ENCODE measurements around the gene DNAH6. TPM values are rescaled to one million over a fixed set of nuclear protein-coding genes. Genes with fewer than 3 reads are reported as not detected.

The DNAH6 gene
- total RNA-seq, 1 experiment from 2014 or later: not detected

DNA sequence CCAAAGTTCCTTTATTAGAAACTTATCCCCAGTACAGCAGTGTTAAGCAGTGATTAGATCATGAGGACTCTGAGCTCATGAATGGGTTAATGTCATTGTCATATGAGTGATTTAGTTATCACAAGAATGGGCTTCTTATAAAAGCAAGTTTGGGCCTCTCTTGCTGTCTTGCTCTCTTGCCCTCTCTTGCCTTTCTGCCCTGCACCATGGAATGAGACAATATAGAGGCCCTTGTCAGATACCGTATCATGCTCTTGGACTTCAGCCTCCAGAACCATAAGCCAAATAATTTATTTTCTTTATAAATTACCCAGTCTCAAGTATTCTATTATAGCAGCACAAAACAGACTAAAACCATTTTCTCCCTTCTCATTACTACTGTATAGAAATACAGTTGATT lies 238.8 kb downstream of the DNAH6 start:
- Histone ChIP-seq H4K20me1 (ENCODE audit: low read length) (no peaks in the 10 kb centered on the region), H3K27me3 (ENCODE audit: low read length) (peaks cover 23% of the 10 kb centered on the region; the same call in 1 of the 2 replicates), H3K27ac (ENCODE audit: low read length) (no peak overlapping the region), H3K36me3 (ENCODE audit: low read depth, low read length) (no peaks in the 10 kb centered on the region), H3K4me3 (ENCODE audit: low read length) (no peak overlapping the region), H3K9me2 (replicated peaks; ENCODE audit: low read length) (no peaks in the 10 kb centered on the region), H3F3A (ENCODE audit: low read length, unreplicated experiment) (no peaks in the 10 kb centered on the region), H3K9ac (ENCODE audit: low read length) (no peak overlapping the region), H2AFZ (ENCODE audit: low read length) (no peak overlapping the region), H3K9me3 (ENCODE audit: low read length) (no peaks in the 10 kb centered on the region), H3K4me2 (ENCODE audit: low read length) (no peak overlapping the region), H3K79me2 (ENCODE audit: low read length) (no peaks in the 10 kb centered on the region), H3K4me1 (ENCODE audit: insufficient read depth, low read length) (no peaks in the 10 kb centered on the region)
- POLR2A ChIA-PET (ENCODE audit: unreplicated experiment): no interaction called here
- ATAC-seq: no peak
- intact Hi-C loops (cut with micrococcal nuclease): no loop called here
- no peak for DNase-seq
- BruUV-seq (replicated peaks): no TSS peak
- CTCF ChIA-PET: no interaction called here
- TF ChIP-seq EZH2phosphoT487 (IDR thresholded peaks at IDR 0.05; ENCODE audit: borderline replicate concordance, low read length): no peak
- TF ChIP-seq, protein P1, sequence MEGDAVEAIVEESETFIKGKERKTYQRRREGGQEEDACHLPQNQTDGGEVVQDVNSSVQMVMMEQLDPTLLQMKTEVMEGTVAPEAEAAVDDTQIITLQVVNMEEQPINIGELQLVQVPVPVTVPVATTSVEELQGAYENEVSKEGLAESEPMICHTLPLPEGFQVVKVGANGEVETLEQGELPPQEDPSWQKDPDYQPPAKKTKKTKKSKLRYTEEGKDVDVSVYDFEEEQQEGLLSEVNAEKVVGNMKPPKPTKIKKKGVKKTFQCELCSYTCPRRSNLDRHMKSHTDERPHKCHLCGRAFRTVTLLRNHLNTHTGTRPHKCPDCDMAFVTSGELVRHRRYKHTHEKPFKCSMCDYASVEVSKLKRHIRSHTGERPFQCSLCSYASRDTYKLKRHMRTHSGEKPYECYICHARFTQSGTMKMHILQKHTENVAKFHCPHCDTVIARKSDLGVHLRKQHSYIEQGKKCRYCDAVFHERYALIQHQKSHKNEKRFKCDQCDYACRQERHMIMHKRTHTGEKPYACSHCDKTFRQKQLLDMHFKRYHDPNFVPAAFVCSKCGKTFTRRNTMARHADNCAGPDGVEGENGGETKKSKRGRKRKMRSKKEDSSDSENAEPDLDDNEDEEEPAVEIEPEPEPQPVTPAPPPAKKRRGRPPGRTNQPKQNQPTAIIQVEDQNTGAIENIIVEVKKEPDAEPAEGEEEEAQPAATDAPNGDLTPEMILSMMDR (conservative IDR thresholded peaks at IDR 0.05; ENCODE audit: low read depth, low read length): no peak
- TF ChIP-seq EZH2 (IDR thresholded peaks at IDR 0.05; ENCODE audit: low read length, unreplicated experiment): no peak

DNA sequence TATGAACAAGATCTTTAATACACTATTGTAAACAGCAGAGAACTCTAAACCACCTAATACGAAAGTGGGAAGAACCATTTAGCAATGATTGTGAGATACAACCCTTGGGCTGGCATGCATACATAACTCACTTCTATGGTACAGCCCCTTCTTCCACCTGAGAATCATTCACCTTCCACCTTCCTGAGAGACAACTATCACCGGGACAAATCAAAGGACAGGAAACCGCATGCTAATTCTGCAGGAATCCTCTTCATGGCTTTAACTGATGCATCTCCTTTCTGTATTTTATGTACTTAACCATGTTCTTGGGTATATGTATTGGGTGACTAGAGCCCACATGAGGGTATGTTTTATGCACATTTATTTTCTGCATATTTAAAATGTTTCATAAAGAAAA lies 241.3 kb downstream of the DNAH6 start:
- no TSS peak for BruUV-seq (replicated peaks)
- Histone ChIP-seq H3K4me3 (ENCODE audit: low read length) (no peak overlapping the region), H3K79me2 (ENCODE audit: low read length) (no peaks in the 10 kb centered on the region), H2AFZ (ENCODE audit: low read length) (no peak overlapping the region), H3K36me3 (ENCODE audit: low read depth, low read length) (no peaks in the 10 kb centered on the region), H3K9me2 (replicated peaks; ENCODE audit: low read length) (no peaks in the 10 kb centered on the region), H3K4me2 (ENCODE audit: low read length) (no peak overlapping the region), H3F3A (ENCODE audit: low read length, unreplicated experiment) (no peaks in the 10 kb centered on the region), H3K27me3 (ENCODE audit: low read length) (peaks cover 18% of the 10 kb centered on the region; the same call in 1 of the 2 replicates), H4K20me1 (ENCODE audit: low read length) (no peaks in the 10 kb centered on the region), H3K4me1 (ENCODE audit: insufficient read depth, low read length) (no peaks in the 10 kb centered on the region), H3K9ac (ENCODE audit: low read length) (no peak overlapping the region), H3K9me3 (ENCODE audit: low read length) (no peaks in the 10 kb centered on the region), H3K27ac (ENCODE audit: low read length) (no peak overlapping the region)
- TF ChIP-seq EZH2 (IDR thresholded peaks at IDR 0.05; ENCODE audit: low read length, unreplicated experiment) (no peak), EZH2phosphoT487 (IDR thresholded peaks at IDR 0.05; ENCODE audit: borderline replicate concordance, low read length) (no peak)
- TF ChIP-seq, protein P1 (conservative IDR thresholded peaks at IDR 0.05; ENCODE audit: low read depth, low read length): no peak
- intact Hi-C loops (cut with micrococcal nuclease): no loop called here
- no peak for ATAC-seq
- ChIA-PET CTCF (no interaction called here), POLR2A (ENCODE audit: unreplicated experiment) (no interaction called here)
- DNase-seq: no peak

DNA sequence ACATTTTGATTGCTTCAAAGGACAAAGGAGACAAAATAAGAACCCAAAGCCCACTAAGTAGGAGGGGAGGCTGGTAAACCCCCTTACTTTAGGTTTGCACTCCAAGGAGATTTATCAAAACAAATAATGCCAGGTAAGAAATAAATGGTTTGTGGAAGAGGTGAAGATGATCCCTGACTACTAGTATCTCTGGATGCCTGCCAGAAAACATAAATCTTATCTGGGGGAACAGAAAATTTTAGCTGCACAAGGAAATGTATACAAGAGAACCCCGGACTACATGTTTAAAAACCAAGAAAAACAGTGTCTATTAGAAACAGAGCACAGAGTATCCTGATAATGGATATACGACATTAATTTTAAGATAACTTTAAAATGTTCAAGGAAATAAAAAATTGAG lies 250.5 kb downstream of the DNAH6 start:
- H3K4me1 ChIP-seq (ENCODE audit: insufficient read depth, low read length): no peaks in the 10 kb centered on the region
- CTCF ChIA-PET: no interaction called here
- peaks cover 35% of the 10 kb centered on the region for H3K27me3 ChIP-seq (ENCODE audit: low read length)
- no peak overlapping the region for H3K9ac ChIP-seq (ENCODE audit: low read length)
- POLR2A ChIA-PET (ENCODE audit: unreplicated experiment): no interaction called here
- H3K9me2 ChIP-seq (replicated peaks; ENCODE audit: low read length): no peaks in the 10 kb centered on the region
- H3F3A ChIP-seq (ENCODE audit: low read length, unreplicated experiment): no peaks in the 10 kb centered on the region
- no peaks in the 10 kb centered on the region for H3K36me3 ChIP-seq (ENCODE audit: low read depth, low read length)
- ATAC-seq (no peak), DNase-seq (no peak)
- no peak overlapping the region for H2AFZ ChIP-seq (ENCODE audit: low read length)
- no peaks in the 10 kb centered on the region for H4K20me1 ChIP-seq (ENCODE audit: low read length)
- TF ChIP-seq, protein P1 (conservative IDR thresholded peaks at IDR 0.05; ENCODE audit: low read depth, low read length): no peak
- TF ChIP-seq EZH2 (IDR thresholded peaks at IDR 0.05; ENCODE audit: low read length, unreplicated experiment) (no peak), EZH2phosphoT487 (IDR thresholded peaks at IDR 0.05; ENCODE audit: borderline replicate concordance, low read length) (no peak)
- H3K4me3 ChIP-seq (ENCODE audit: low read length): no peak overlapping the region
- H3K27ac ChIP-seq (ENCODE audit: low read length): no peak overlapping the region
- intact Hi-C loops (cut with micrococcal nuclease): no loop called here
- no peak overlapping the region for H3K4me2 ChIP-seq (ENCODE audit: low read length)
- H3K9me3 ChIP-seq (ENCODE audit: low read length): no peaks in the 10 kb centered on the region
- no TSS peak for BruUV-seq (replicated peaks)
- no peaks in the 10 kb centered on the region for H3K79me2 ChIP-seq (ENCODE audit: low read length)
